ENCODE data around the gene NPRL2.

DNA sequence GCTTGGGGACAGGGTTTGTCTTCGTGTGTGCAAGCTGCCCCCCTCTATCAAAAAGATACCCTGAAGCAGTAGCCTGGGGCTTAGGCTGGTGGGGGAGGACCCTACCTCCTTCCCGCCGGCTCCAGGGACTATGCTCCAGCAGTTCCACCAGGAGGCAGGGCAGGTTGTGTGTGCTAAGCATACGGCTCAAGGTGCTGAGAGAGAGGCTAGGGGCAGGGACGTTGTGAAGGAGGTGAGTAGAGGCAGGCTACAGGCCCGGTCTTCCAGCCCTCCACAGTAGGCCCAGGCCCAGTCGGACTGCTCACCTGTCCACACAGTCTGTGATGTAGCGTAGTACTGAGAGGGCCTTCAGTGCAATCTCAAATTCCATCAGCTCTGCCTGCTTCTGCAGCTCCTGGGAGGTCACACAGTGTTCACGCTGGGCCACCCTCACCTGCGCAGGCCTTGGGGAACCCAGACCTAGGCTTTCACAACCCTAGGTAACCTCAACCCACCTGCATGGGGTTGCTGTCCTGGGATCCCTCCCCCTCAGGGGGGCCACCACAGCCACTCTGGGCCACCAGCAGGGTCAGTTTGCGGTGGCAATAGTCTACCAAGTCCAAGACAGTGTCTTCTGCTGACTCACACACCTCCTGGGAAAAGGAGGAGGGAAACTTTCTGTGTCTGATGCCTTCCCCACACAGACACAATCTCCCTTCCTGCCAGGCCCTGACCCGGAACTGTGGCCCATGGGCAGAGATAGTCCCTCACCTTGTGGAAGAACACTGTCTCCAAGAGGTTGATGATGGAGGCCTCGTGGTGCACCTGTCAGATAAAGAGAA lies 7.6 kb downstream of the NPRL2 start:
- TF ChIP-seq POLR2A (IDR thresholded peaks at IDR 0.05; ENCODE audit: low read depth, low read length) (no peak), POLR2AphosphoS5 (IDR thresholded peaks at IDR 0.05; ENCODE audit: insufficient read depth, low read depth, low read length) (no peak), FOS (IDR thresholded peaks at IDR 0.05; ENCODE audit: borderline replicate concordance, insufficient read depth, low read length) (no peak), EZH2 (IDR thresholded peaks at IDR 0.05; ENCODE audit: borderline replicate concordance, low read depth, low read length, severe bottlenecking) (no peak), JUN (IDR thresholded peaks at IDR 0.05; ENCODE audit: borderline replicate concordance, insufficient read depth, insufficient read length, low read depth) (no peak), MYC (IDR thresholded peaks at IDR 0.05; ENCODE audit: low read depth, low read length) (no peak), GATA2 (IDR thresholded peaks at IDR 0.05; ENCODE audit: insufficient read depth, insufficient read length, low read depth, low read length) (no peak)
- TF ChIP-seq, protein P1, sequence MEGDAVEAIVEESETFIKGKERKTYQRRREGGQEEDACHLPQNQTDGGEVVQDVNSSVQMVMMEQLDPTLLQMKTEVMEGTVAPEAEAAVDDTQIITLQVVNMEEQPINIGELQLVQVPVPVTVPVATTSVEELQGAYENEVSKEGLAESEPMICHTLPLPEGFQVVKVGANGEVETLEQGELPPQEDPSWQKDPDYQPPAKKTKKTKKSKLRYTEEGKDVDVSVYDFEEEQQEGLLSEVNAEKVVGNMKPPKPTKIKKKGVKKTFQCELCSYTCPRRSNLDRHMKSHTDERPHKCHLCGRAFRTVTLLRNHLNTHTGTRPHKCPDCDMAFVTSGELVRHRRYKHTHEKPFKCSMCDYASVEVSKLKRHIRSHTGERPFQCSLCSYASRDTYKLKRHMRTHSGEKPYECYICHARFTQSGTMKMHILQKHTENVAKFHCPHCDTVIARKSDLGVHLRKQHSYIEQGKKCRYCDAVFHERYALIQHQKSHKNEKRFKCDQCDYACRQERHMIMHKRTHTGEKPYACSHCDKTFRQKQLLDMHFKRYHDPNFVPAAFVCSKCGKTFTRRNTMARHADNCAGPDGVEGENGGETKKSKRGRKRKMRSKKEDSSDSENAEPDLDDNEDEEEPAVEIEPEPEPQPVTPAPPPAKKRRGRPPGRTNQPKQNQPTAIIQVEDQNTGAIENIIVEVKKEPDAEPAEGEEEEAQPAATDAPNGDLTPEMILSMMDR (IDR thresholded peaks at IDR 0.05; ENCODE audit: extremely low read depth in 1 of 2, insufficient read depth in 1 of 2, low read depth in 1 of 2, low read length in 2 of 2) = no peak
